Breast epithelium (tissue), 3 donors: Measurements from ENCODE around the gene C19orf38.
"Not testable (repeated sequence)": the region's sequence is repeated elsewhere in the genome, so short reads cannot be mapped to it uniquely, and the experiment has no call there.

Experiments
- POLR2A ChIP-seq: fragments of 450-650 bp; IDR thresholded peaks from one replicate; pipeline ENCODE4 v1.6.1; 2016; ENCODE audit warnings: antibody characterized with exemption, mild to moderate bottlenecking, moderate library complexity
- POLR2AphosphoS5 ChIP-seq, 3 donors: sonication (generic); formaldehyde crosslinking; IDR thresholded peaks; one replicate each; pipeline ENCODE4 v1.6.1; 2017; ENCODE audit warnings: antibody characterized with exemption in 3 of 3
- TF ChIP-seq, protein P1 (sequence below), 3 donors: fragments of 450-650 bp; IDR thresholded peaks; one replicate each; pipeline ENCODE4 v1.5.1; 2016 to 2017; ENCODE audit warnings: antibody characterized with exemption in 3 of 3, mild to moderate bottlenecking in 3 of 3, moderate library complexity in 3 of 3

DNA sequence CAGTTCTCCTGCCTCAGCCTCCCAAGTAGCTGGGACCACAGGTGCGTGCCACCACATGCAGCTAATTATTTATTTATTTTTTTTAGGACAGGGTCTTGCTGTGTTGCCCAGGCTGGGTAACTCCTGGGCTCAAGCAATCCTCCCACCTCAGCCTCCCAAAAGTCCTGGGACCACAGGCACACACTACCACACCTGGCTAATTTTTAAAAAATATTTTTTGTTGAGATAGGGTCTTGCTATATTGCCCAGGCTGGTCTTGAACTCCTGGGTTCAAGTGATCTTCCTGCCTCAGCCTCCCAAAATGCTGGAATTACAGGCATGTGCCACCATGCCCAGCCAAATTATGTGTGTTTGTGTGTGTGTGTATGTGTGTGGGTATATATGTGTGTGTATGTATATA lies 8.7 kb downstream of the C19orf38 start:
- TF ChIP-seq, protein P1, sequence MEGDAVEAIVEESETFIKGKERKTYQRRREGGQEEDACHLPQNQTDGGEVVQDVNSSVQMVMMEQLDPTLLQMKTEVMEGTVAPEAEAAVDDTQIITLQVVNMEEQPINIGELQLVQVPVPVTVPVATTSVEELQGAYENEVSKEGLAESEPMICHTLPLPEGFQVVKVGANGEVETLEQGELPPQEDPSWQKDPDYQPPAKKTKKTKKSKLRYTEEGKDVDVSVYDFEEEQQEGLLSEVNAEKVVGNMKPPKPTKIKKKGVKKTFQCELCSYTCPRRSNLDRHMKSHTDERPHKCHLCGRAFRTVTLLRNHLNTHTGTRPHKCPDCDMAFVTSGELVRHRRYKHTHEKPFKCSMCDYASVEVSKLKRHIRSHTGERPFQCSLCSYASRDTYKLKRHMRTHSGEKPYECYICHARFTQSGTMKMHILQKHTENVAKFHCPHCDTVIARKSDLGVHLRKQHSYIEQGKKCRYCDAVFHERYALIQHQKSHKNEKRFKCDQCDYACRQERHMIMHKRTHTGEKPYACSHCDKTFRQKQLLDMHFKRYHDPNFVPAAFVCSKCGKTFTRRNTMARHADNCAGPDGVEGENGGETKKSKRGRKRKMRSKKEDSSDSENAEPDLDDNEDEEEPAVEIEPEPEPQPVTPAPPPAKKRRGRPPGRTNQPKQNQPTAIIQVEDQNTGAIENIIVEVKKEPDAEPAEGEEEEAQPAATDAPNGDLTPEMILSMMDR (IDR thresholded peaks at IDR 0.05) = not testable (repeated sequence)
- TF ChIP-seq POLR2A; POLR2AphosphoS5 (IDR thresholded peaks at IDR 0.05): not testable (repeated sequence)
